Memory B cell (primary cell): Measurements from ENCODE around the gene KIAA0825.

Experiments used
- ATAC-seq: fragments of 150-1000 bp; cut with Tn5 transposase; 2 replicates; pipeline ENCODE4 v1.10.0; 2021; ENCODE audit warnings: low read depth, mild to moderate bottlenecking, moderate library complexity
- DNase-seq, 2 donors: peaks; one replicate each; pipeline ENCODE4 v3.0.0; 2022; ENCODE audit warnings: low spot score in 2 of 2
- H3K27ac Mint-ChIP-seq: one replicate; pipeline ENCODE4 v1.8.0; 2022; ENCODE audit warnings: mild to moderate bottlenecking, moderate library complexity, mixed read lengths
- H3K27me3 Mint-ChIP-seq: one replicate; pipeline ENCODE4 v1.8.0; 2022; ENCODE audit warnings: mixed read lengths
- H3K36me3 Mint-ChIP-seq: one replicate; pipeline ENCODE4 v1.8.0; 2022; ENCODE audit warnings: mild to moderate bottlenecking, mixed read lengths
- H3K4me1 Mint-ChIP-seq: one replicate; pipeline ENCODE4 v1.8.0; 2022; ENCODE audit warnings: mixed read lengths
- H3K4me3 Mint-ChIP-seq: one replicate; pipeline ENCODE4 v1.8.0; 2022; ENCODE audit warnings: mild to moderate bottlenecking, moderate library complexity, mixed read lengths
- H3K9me3 Mint-ChIP-seq: one replicate; pipeline ENCODE4 v1.8.0; 2022; ENCODE audit warnings: mixed read lengths

Gene KIAA0825

DNA sequence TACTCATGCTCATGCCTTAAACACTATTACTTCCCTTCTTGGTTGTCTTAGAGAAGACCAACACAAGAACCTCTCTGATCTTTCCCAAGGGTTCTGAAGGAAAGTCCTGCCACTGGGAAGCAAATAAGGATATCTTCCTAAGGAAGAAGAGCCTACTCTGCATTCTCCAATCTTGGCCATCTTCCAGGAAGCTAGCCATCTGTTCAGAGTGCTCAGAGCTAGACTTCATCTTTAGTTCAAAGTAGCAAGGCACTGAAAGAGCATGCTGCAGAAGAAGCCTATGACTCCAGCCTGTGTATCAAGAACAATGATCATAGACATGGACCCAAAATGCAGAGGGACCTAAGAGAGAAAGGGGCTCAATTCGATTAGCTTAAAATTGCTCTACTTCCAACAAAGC, 114.7 kb downstream of the KIAA0825 start:
- Mint-ChIP-seq H3K4me3 (no peak overlapping the region), H3K4me1 (no peaks in the 10 kb centered on the region)

DNA sequence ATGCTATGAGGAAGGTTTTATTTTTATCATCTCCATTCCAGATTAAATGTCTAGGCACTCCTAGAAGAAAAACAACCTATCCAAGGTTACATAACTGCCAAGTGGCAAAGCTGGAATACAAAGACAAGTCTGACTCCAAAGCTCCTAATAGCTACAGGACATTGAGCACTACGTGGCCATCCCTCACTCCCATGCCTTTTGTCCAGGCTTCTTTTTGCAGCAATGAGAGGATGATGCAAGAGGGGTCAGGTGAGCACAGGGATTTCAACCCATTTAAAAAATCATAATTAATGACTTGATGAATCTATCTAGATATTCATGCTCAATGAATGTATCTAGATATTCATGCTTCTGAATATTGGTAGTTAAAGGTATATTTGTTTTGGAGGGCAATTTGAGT, 117.0 kb downstream of the KIAA0825 start:
- no peak for DNase-seq
- Mint-ChIP-seq H3K27me3 (peaks cover 2% of the 10 kb centered on the region), H3K9me3 (no peaks in the 10 kb centered on the region), H3K4me3 (no peak overlapping the region), H3K27ac (no peak overlapping the region), H3K36me3 (no peaks in the 10 kb centered on the region), H3K4me1 (no peaks in the 10 kb centered on the region)
- ATAC-seq = no peak

More for the DNA sequence above, 114.7 kb downstream of the KIAA0825 start:
- Mint-ChIP-seq H3K9me3 (no peaks in the 10 kb centered on the region), H3K27me3 (peaks cover 2% of the 10 kb centered on the region), H3K27ac (no peak overlapping the region), H3K36me3 (no peaks in the 10 kb centered on the region)
- ATAC-seq (no peak), DNase-seq (no peak)

DNA sequence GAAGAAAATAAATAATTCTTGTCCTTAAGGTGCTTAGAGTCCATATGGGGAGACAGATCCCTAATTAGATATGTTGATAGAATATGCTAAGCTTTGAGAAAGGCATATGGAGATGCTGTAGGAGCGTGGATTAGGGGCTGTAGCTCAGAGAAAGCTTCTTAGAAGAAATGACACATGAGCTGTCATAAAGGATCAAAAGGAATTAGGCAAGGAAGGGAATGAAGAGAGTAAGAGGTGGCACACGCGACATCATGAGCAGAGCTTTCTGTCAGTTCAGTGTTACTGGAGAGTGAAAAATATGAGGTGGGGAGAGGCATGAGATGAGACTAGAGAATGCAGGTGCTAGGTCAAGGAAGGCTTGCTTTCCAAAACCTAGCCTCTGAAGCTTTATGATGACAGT, 118.6 kb downstream of the KIAA0825 start:
- Mint-ChIP-seq H3K9me3 (no peaks in the 10 kb centered on the region), H3K4me3 (no peak overlapping the region), H3K27me3 (peaks cover 2% of the 10 kb centered on the region), H3K4me1 (no peaks in the 10 kb centered on the region), H3K36me3 (no peaks in the 10 kb centered on the region), H3K27ac (no peak overlapping the region)
- no peak for DNase-seq
- ATAC-seq = no peak

DNA sequence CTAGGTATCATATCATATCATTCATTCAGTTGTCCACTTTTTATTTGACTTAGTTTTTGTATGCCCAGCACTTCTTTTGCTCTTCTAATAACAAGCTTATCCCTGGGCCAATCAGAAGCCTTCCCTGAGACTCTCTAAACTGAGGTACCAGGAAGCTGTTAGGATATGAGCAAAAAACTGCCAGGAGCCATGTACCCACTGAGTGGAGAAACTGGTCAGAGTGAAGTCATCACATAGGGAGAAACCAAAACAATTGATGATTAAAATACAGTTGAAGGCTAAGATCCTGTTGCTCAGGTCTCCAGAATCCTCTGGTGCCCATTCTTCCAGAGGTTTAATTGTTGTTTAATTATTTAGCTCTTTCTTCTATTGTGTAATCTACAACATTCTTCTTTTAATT, 120.2 kb downstream of the KIAA0825 start:
- ATAC-seq (no peak), DNase-seq (no peak)
- Mint-ChIP-seq H3K9me3 (no peaks in the 10 kb centered on the region), H3K27ac (no peak overlapping the region), H3K4me3 (no peak overlapping the region), H3K4me1 (no peaks in the 10 kb centered on the region), H3K27me3 (peaks cover 2% of the 10 kb centered on the region), H3K36me3 (no peaks in the 10 kb centered on the region)

DNA sequence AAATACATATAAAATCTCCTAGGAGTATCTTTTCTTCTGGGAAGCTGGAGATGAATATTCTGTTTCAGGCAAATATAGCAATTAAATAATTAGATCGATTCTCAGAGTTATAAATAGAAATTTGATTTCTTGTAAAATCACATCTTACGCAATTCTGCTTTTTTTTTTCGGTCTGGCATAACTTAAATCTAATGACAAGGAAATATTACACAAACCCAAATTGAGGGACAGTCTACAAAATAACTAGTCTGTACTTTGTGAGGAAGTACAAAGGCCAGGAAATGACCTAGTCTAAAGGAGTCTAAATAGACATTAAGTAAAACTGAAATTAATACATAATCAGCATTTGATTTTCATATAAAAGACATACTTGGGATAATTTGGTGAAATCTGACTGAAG, 133.3 kb downstream of the KIAA0825 start:
- no peak for DNase-seq
- Mint-ChIP-seq H3K27ac (no peak overlapping the region), H3K27me3 (no peaks in the 10 kb centered on the region), H3K36me3 (no peaks in the 10 kb centered on the region), H3K4me1 (no peaks in the 10 kb centered on the region), H3K4me3 (no peak overlapping the region), H3K9me3 (no peaks in the 10 kb centered on the region)
- ATAC-seq = no peak

DNA sequence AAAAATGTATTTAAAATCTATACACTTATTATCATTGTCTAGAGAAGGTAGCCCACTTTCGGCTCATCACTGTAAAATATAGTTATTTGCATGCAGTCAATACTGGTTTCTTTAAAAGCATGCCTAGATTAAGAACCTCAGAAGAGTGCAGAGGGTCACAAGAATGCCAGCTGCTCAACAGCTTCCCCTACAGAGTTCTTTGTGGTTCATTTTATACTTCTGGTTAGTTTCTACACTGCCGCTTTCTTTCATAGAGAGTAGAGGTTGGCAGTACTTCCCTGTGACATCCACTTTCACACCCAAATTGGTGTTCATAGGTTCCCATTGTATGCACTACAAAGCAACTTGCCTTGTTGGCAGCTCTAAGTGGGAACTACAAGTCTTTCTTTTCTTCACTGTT, 137.3 kb downstream of the KIAA0825 start:
- Mint-ChIP-seq H3K36me3 (no peaks in the 10 kb centered on the region), H3K27ac (no peak overlapping the region), H3K27me3 (no peaks in the 10 kb centered on the region), H3K4me1 (no peaks in the 10 kb centered on the region), H3K9me3 (no peaks in the 10 kb centered on the region), H3K4me3 (no peak overlapping the region)
- ATAC-seq = no peak
- no peak for DNase-seq

DNA sequence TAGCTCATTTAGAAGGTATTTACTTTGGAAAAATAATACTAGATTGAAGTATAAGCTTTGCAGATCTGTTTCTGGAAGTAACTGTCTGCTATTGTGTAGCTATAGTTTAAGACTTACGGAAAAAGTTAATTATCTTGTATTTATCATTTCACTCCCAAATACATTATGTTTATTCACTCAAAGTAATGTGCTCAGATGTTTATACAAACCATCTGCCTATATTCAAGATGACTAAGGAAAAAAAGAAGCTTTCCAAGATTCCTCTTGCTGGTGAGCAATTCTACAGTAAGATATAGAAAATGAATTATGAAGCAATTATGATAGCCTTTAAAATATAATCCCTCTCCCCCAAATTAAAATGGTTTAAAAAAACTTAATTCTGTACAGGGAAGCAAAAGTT, 137.9 kb downstream of the KIAA0825 start:
- DNase-seq = no peak
- Mint-ChIP-seq H3K9me3 (no peaks in the 10 kb centered on the region), H3K27ac (no peak overlapping the region), H3K4me1 (no peaks in the 10 kb centered on the region), H3K27me3 (no peaks in the 10 kb centered on the region), H3K36me3 (no peaks in the 10 kb centered on the region), H3K4me3 (no peak overlapping the region)
- no peak for ATAC-seq

DNA sequence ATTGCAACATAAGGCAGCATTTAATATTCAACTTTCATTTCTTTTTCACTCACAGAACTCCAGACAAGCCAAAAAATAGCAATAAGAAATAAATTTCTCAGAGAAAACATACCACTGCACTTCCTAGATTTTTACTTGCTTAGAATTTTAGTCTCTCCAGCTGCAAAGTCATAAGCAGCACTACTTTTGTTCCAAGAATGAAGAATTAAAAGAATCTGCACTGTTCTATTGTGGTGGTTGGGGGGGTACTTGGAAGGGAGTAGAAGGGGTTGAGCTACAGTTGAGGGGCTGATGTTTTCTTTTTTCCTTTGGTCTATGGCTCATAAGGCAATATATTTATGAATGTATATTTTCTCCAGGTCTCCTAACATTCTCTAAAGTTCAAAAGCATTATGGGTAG, 144.5 kb downstream of the KIAA0825 start:
- Mint-ChIP-seq H3K36me3 (no peaks in the 10 kb centered on the region), H3K9me3 (no peaks in the 10 kb centered on the region), H3K4me1 (no peaks in the 10 kb centered on the region), H3K27me3 (no peaks in the 10 kb centered on the region), H3K4me3 (no peak overlapping the region), H3K27ac (no peak overlapping the region)
- ATAC-seq = no peak
- DNase-seq = no peak

DNA sequence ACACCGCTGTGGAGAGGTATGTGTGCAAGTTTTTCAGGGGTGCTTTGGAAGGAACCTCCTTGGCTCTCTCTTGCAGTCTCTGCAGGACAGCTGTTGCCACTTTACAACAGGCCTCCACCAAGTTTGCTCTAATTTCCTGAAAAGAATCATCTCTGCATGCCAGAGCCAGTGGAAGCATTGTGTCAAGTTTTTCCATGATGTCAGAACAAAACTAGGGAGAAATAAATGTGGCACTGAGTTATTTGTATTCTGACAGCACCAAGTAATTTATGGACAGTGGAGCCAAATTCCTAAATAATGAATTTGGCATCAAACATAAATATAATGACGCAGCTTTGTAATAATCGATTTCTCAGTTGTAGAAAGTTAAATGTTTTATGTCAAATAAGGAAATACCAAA, 146.9 kb downstream of the KIAA0825 start:
- DNase-seq (no peak), ATAC-seq (no peak)
- Mint-ChIP-seq H3K9me3 (no peaks in the 10 kb centered on the region), H3K27ac (no peak overlapping the region), H3K36me3 (no peaks in the 10 kb centered on the region), H3K27me3 (no peaks in the 10 kb centered on the region), H3K4me3 (no peak overlapping the region), H3K4me1 (no peaks in the 10 kb centered on the region)

DNA sequence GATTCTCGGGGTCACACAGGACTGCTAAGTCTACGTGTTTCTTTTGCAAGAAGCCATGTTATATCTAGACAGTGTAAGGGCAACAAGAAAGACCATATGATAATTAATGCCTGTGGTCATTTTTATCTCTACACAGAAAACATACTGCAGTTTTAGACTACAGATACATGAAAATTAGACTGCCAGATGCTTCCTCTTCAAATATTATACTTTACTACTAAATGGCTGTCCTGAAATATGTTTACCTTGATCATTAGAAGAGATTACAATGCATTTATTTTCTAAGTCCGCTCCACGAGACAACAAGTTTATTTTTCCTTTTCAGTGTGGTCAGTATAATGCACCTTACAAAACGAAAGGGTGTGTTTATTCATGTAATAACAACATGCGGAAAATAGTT, 147.6 kb downstream of the KIAA0825 start:
- ATAC-seq (no peak), DNase-seq (no peak)
- Mint-ChIP-seq H3K27ac (no peak overlapping the region), H3K4me1 (no peaks in the 10 kb centered on the region), H3K9me3 (no peaks in the 10 kb centered on the region), H3K27me3 (no peaks in the 10 kb centered on the region), H3K4me3 (no peak overlapping the region), H3K36me3 (no peaks in the 10 kb centered on the region)

DNA sequence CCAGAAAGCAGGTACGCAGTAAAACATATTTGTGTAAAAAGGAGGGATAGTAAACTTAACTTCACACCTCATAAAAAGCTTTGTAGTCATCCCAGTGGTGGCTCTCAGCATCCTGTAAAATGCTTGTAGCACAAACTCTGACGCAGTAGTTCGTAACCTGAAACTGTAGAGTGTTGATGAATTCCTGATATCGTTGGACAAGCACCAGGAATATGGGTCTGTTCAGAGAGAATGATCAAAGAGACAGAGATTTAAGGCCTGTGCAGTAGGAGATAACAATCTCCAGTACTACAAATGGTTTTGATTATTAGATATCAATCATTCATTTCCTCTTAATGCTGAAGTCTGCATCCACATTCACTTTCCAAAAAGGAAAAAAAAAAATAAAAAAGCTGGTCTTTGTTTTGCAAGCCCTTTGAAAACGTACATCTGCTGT, 148.5 kb downstream of the KIAA0825 start:
- no peak overlapping the region for H3K27ac Mint-ChIP-seq
- no peaks in the 10 kb centered on the region for H3K9me3 Mint-ChIP-seq
- no peak for ATAC-seq
- H3K4me1 Mint-ChIP-seq = no peaks in the 10 kb centered on the region
- H3K4me3 Mint-ChIP-seq = no peak overlapping the region
- H3K36me3 Mint-ChIP-seq = no peaks in the 10 kb centered on the region
- DNase-seq = no peak
- no peaks in the 10 kb centered on the region for H3K27me3 Mint-ChIP-seq

DNA sequence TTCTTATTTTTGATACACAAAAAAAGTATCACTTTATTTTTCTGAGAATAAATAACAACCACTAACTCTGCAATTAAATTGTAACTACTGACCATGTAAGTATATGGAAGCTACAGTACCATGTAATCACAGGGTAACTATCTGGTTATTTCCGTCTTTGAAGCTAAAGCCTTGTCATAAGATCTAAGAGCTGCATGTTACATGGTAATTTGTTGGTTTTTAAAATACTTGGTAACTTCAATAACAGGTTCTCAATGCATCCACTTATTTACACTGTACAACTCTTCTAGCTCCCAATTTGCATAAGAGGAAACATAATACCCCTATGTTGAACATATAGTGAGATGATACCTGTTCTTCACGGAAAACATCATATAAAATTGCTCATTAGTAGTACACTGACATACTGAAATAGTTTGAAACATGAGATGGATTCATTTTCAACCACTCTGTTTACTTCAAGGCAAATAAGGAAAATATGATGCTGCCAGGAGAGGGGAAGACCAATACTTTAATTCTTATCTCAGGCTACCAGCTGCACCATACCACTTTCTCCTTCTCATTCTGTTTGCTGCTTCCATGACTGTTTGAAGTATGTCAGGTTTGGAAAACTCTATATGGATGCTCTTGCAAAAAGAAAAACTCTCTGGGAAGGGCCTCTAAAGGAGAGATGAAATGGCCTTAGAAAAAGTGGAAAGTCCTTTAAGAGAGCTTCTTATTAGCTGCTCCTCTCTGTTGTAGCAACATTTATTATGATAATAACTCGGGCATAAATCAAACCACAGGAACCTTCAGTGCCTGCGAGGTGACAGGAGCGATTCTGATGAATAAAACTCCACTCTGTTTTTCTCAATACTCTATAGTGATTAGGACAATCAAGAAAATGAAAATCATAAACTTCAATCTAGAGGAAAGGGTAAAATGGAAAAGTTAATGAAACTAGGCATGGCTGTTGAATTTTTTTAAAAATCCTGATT, 150.2 kb downstream of the KIAA0825 start:
- no peak for ATAC-seq
- DNase-seq = no peak
- no peaks in the 10 kb centered on the region for H3K9me3 Mint-ChIP-seq
- no peaks in the 10 kb centered on the region for H3K4me1 Mint-ChIP-seq
- no peak overlapping the region for H3K27ac Mint-ChIP-seq
- no peaks in the 10 kb centered on the region for H3K27me3 Mint-ChIP-seq
- H3K36me3 Mint-ChIP-seq = no peaks in the 10 kb centered on the region
- no peak overlapping the region for H3K4me3 Mint-ChIP-seq

DNA sequence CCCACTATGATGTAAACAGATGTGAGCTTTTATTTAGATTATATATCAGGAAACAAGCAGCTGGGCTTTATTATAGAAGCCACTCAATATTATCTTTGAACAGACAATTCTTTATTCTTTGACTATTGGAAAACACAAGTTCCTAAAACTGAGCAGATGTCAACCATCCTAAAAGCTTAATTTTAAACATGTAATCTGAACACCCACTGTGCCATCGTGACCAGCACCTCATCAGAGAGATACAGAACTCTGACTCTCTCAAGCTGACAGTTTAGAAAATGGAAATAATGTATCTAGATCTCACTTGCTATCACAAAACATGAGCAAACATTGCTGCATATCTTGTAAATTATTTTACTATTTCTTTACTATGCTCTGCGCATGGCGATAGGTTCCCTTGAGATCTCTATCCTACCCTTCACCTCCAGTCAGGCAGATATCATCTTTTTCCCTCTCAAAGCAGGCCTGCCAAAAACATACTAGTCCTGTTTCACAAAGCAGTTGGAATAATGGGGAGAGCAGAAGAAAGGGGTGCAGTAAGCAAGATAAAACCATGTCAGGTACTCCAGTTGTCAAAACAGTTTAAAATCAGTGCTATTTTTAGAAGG, 151.0 kb downstream of the KIAA0825 start:
- H3K4me3 Mint-ChIP-seq = no peak overlapping the region
- H3K4me1 Mint-ChIP-seq = no peaks in the 10 kb centered on the region
- H3K36me3 Mint-ChIP-seq = no peaks in the 10 kb centered on the region
- DNase-seq (no peak), ATAC-seq (no peak)
- H3K27ac Mint-ChIP-seq = no peak overlapping the region
- no peaks in the 10 kb centered on the region for H3K9me3 Mint-ChIP-seq
- no peaks in the 10 kb centered on the region for H3K27me3 Mint-ChIP-seq

DNA sequence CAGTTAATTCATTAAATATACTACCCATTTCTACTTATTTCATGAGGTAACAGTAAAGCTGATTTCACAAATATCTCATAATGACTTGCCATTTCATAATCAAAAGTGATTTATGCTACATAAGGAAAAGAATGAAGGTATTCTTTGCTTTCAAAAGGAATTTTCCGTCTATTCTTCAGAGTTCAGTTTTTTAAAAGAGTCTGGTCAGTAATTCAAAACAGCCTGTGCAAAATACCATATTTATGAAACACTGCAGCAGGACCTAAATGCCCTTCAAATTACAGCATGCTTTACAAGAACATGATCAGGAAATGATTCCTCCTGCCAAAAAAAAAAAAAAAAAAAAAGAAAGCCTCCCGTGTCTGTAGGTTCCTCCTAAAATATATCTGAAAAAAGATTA, 154.7 kb downstream of the KIAA0825 start:
- no peak for ATAC-seq
- Mint-ChIP-seq H3K9me3 (no peaks in the 10 kb centered on the region), H3K27ac (no peak overlapping the region), H3K4me3 (no peak overlapping the region), H3K27me3 (no peaks in the 10 kb centered on the region), H3K4me1 (no peaks in the 10 kb centered on the region), H3K36me3 (no peaks in the 10 kb centered on the region)
- DNase-seq = no peak

DNA sequence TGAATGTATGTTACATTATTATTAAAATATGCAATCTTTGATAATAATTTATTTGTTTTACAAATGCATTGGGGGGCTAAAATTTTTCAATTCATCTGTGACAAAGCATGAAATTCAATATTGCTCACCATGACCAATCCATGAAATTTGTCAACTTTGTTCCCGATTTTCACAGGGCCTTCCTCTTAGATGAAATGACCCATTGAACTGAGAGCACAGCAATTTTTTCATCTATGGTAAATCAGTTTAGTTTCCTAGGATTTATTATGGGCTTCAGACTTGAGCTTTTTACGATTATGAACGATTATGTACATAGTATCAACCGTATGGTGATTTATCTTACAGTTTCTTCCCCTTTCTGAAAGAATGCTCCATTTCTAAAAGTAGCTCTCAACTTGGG, 157.3 kb downstream of the KIAA0825 start:
- DNase-seq (no peak), ATAC-seq (no peak)
- Mint-ChIP-seq H3K4me1 (no peaks in the 10 kb centered on the region), H3K9me3 (no peaks in the 10 kb centered on the region), H3K27me3 (no peaks in the 10 kb centered on the region), H3K4me3 (no peak overlapping the region), H3K36me3 (no peaks in the 10 kb centered on the region), H3K27ac (no peak overlapping the region)
